DMS53 treated with DMSO at 0.1 percent for 48 hours (cell line): ENCODE data around the gene SLC38A6.

Experiments
- DNase-seq: peaks from one replicate; lab custom pipeline; 2025; ENCODE audit not compliant: unreplicated experiment; lab: John Stamatoyannopoulos, UW

Gene SLC38A6

DNA sequence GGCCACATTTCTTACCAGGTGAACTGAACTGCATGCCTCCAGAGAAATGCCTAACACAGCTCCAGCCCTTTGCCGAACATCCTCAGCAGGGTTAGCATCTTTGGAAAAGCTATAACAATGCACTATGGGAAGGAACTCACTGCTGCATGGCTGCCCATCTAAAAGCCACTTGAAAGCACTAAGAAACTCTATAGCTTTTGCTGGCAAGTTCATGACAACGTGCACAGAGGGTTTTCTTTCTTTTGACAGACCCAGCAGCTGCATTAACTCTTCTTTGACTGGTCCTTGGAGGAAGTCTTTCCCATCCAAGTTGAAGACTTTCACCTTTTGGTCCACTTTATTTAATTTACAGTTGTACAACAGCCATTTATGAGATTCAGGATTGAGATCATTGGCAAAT, 5.5 kb upstream of the SLC38A6 start:
- DNase-seq: no peak

DNA sequence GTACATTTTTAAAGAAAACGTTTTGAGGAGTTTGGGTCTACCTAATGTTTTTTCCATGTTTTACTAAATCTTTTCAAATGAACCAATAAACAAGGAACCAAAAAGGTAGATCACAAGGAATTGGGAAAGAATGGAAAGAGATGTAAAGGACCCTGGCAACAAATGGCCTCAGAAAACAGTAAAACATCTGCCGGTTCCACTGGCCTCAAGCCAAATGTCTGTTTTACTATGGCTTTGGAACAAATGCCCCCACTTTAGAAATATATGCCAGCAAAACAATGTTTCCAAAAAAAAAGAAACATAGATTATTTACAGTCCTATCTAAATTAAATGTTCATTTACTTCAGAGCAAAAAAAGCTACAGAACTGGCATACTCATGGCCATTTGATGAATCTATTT, 3.2 kb upstream of the SLC38A6 start:
- DNase-seq: no peak

DNA sequence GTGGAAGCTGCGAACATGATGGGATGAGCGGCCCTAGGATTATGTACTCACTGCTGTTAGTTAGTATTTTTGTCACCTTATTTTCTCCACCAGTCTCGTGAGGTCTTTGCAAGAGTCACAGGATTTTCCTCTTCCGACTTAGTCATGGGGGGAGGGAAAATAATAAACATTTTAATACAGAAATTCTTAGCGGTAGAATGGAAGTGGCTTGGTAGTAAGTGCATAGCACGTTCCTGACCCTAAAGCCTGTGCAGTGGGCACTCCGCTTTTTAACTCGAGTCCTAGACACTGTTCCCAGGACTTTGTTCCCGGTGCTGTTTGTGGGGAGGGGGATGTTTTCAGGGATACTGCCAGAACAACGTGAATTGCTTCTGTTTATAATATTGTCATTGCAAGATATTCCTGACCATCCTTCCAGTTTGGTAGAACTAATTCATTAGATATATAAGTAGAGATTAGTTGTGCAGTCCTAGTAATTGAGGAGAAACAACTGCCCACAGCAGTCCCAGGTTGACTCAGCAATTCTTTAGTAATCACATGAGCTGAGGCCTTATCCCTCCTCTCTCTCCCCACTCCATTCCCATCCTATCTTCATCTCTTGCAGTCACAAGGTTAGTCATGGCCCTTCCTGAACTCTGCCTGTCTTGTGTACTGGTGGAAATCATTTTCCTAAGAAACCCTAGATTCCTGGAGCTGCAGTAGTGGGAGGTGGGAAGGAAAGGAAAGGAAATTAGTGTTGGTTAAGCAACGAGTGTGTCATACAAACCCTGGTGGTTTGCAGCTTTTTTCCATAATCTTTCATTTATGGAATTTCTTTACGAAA, 799 bp downstream of the SLC38A6 start:
- DNase-seq: no peak

DNA sequence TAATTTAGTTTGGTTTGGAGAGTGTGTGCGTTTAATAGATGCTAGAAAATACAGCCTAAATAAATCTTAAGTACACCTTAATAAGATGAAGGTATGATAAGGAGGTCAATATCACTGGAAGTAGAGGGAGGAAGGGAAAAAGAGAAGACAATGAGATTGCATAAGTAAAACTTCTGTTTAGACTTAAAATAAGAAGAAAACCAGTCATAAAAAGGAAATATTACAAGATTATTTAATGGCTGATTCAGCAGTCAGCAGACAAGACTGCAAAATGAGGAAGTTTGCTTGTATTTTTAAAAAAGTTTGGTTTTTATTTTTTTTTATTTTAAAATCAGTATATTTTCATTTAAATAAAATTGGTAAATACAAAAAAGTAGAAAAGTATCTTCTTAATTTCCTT, 3.2 kb downstream of the SLC38A6 start:
- no peak for DNase-seq

DNA sequence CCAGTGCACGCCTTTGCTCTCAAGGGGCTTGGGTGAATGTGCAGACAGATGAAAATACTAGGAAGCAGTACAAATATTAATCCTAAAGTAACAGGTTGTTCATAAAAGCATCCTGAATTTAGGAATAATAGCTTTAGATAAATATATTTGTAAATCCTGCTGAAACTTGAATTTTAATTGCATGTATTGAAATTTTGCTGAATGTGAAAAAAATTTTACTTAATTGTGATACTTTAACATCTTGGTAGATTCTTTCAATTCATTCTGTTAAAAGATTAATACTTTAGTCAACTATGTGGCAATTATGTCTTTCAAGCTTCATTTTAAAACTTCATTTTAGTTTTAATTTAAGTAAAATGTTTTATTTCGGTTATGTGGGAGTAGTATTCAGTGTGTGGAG, 5.5 kb downstream of the SLC38A6 start:
- no peak for DNase-seq

DNA sequence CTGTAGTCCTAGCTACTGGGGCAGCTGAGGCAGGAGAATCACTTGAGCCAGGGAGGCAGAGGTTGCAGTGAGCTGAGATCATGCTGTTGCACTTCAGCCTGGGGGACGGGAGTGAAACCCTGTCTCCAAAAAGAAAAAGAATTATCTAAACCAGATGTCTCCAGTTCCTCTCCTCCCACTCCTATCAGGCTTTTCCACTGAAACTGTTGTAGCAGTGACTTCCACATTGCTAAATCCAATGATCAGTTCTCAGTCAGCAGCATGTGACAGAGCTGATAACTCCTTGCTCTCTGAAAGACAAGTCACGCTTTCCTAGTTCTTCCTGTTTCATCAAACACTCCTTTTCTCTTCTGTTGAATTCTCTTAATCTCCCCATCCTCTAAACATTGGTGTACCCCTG, 8.6 kb downstream of the SLC38A6 start:
- no peak for DNase-seq

DNA sequence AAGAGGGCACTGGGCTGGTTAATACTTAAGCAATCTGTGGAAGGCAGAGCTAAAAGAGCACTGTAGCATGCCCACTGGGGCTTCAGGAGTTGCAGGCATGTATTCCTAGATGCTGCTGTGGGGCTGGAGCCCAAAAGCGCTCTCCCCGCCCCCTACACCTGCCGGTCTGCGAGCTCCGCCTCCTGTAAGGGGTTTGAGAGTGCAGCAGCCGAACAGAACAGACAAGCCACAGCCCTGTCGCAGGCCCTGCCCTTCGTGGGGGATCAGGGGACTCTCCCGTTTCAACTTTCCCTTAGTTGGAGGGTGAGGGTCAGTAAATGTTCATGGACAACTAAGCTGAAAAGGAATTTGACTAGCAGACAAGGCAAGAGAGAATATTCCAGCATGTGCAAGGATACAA, 17.6 kb downstream of the SLC38A6 start:
- DNase-seq: no peak

DNA sequence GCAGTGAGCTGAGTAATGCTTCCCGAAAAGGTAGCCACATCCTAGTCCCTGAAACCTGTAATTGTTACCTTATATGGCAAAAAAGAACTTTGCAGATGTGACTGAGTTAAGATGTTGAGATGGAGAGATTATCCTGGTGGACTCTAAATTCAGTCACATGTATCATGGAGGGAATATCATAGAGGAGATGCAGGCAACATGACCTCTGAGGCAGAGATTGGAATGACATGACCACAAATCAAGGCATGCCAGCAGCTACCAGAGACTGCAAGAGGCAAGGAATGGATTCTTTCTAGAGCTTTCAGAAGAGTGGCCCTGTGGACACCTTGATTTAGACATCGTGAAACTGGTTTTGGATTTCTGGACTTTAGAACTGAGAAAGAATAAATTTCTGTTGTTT, 18.5 kb downstream of the SLC38A6 start:
- no peak for DNase-seq

DNA sequence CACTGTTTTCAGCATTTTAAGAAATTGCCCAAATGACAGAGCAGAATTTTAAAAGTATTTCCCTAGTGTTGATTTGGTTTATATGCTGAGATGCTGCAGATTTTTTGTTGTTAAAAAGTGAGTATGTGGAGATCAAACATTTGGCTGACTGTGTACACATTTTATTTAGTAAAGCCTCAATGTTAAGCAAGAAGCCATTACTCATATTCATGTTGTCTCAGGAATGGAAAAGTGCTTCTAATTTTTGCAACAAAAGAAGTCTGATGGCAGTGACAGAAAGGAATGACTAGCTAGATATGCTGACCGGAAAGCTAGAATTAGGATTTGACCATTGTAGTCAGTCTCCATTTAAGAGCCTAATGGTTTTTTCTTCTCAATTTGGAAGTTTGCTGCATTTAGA, 22.5 kb downstream of the SLC38A6 start:
- DNase-seq: no peak

DNA sequence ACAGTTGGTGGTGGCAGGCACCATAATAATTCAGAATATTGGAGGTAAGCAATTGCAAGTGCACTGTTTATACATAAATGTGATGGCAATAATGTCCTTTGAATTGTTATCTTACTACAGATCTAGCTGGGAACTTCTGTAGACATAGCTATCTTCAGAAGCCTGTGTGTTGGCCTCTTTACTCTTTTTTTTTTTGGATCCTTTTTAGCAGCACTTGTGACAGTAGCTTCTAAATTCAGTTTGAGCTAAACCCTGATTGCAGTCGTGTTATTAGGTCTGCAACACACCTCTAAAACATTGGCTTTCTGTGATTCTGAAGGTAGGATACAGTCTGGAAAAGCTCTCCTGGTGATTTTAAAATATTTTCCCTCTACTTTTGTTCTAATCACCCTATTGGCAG, 38.5 kb downstream of the SLC38A6 start:
- DNase-seq: no peak

DNA sequence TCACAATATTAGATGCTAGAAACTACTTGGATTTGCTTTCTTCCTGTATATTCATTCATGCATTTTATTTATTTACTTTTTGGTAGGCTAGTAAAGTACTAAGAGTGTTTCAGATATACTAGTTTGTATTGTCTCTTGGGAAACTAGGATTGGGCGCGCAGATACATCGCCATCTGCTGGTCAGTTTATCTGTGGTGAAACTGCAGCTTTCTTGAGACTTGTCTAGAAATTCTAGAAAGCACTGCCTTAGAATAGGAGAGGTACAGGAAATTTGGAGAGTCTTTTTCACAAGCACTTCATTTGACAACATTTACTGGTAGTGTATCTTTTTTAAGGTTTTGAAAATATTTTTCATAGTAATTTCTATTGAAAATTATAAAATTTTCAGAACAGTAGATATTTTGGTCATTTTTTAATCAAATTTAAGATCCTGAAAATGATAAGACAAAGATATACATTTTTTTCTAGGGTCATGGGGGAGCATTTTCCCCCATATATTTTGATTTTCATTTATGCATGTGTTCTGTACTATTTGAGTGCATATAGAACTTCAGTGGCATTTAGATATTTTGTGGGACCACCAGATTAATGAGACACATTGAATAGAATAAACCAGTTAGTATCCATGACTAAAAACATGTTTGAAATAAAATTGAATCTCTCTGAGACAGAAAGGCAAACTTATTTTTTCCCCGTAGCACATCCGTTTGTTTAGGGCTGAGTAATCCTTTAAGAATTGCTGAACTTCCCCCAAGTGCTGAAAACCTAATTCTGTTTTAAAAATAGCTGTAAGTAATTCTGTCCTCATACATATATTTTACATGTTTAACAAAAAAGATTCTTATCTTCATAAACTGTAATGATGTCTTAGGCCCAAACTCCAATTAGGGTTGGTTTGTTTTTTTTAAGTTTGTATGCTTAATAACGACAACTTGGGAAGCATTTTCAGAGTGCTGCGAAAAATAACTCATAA, 44.5 kb downstream of the SLC38A6 start:
- DNase-seq: peak; percentile 40

DNA sequence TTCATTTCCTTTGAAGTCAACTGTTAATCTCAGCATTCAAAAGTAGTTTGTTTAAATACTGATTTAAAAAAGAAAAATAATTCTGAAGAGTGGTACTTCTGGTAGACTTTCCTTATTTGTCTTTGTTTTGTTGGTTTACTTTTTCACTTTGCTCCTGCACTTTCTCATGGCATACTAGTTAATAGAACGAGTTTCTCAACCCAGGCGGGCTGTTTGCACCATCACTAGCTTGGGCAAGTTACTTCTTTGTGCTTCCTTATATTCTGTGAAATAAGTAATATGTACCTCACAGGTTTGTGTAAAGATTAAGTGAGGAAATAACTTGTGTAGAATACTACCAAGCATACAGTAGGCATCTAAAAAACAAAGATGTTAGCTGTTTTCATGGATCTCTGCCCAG, 45.5 kb downstream of the SLC38A6 start:
- DNase-seq: no peak

DNA sequence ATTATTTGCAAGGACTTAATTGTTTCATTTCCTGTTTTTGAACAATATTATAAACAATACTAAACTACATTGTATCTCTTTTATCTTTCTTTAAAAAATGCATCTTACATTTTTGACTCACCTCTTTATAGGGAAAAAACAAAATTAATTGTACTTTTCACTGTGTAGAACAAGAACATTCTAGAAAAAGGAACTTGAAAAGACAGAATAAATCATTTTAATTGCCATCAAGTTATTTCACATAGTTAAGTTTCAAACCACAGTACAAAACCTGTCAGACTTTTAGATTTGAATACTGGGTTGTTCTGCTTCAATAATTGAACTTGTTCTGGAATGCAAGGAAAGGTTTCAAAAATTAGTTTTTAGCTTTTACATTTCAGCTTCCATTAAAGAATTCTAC, 50.0 kb downstream of the SLC38A6 start:
- DNase-seq: no peak

DNA sequence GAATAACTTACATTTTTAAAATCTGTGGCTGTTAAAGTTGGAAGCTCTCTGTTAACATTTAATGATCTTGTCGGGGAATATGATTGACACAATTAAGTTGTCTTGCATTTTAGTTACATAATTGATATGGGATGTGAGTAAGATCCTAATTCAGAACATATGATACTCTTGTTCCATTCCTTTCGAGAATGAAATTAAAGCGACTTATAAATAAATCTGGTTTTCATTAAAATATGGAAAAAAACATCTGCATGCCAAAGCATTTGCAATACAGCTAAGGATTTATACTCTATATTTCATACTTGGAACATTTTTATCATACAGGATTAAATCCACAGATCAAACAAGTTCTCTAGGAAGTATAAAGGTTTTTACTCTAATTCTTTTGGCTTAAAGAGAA, 52.0 kb downstream of the SLC38A6 start:
- no peak for DNase-seq

DNA sequence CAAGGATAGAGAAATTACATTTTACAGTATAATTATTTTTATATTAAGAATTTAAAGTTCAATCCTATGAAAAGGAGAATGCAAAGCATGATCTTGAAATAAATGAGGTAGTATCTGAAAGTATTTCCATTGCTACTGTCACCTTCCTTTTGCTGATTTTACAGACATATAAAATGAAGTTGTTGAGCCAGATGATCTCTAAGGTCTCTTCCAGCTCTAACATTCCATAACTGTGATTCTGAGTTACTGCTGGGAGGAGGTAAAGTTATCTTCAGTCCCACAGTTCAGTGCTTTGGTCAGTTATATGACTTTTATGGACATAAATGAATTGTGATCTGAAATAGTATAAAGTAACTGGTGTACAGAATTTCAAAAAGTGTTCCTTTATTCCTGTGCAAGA, 52.8 kb downstream of the SLC38A6 start:
- DNase-seq: no peak

DNA sequence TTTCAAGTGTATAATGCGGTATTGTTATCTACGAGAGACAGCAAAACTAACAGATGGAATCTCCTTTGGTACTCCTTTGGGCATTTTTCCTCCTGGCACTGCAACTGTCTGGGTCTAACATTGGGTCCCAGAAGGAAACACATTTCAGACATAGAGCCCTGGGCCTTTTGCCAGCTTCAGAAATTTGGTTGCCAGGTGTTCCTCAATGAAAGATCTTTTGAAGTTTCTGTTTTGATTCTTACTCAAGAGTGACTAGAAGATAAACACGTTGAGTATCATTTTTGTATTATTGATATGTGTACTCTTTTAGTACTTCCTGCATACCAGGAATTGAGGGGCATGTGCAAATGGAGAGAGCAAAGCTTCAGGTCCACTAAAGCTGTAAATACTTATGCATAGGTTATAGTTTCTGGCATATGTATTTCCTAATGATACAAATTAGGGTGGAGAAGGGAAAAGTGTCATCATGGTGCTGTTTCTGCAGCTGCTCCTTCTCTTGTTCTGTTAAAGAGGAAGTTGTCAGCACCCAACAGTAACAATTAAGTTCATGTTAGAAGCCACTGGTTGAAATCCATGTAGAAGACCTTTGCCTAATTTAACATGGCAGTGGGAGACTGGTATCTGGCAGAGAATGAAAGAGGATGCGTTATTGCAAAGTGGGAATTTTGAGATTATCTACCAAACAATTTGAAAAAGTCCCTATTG, 53.5 kb downstream of the SLC38A6 start:
- peak; percentile 26 for DNase-seq

DNA sequence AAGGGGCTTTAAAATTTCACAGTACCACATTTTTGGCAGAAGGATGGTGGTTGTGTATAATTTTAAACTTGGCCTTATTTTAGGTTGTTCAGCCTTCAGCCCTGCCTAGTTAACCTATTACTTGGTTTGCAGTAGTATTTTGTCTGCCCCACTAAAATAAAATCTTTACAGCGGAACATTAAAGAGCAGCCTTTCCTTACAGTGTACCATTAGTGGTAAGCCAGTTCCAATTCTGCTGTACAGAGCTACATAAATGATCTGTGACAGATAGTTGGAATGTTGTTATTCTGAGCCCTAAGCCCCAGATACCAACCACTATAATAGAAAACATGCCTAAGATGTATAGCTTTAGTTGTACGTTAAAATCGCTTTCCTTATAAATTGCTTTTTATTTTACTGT, 56.2 kb downstream of the SLC38A6 start:
- DNase-seq: no peak

DNA sequence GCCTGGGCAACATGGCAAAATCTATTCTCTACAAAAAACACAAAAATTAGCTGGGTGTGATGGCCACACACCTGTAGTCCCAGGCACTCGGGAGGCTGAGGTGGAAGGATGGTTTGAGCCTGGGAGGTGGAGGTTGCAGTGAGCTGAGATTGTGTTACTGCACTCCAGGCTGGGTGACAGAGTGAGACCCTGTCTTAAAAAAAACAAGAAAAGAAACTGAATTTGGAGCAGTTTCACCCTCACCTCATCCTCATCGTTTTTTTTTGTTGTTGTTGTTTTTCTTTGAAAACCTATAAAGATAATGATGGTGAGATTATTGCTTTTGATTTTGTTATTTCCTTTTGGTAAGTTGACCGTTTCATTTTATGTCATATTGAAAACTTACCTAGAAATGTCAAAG, 60.7 kb downstream of the SLC38A6 start:
- DNase-seq: no peak

DNA sequence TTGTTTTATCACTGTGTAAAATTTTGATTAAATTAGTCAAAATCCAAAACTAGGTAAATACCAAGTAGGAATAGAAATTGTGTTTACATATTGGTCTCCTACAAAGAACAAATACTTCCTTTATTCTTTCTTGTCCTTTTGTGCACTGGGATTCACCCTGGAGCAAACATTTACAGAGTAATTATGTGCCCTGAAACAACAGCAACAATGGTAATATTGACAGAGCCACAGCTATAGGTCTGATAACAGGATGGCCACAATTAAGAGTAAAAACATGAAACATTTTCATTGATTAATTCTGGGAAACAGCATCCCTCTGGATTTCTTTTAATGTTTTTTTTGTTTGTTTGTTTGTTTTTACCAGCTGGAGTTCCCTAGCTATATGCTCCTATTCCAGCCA, 61.2 kb downstream of the SLC38A6 start:
- DNase-seq: peak; percentile 59

DNA sequence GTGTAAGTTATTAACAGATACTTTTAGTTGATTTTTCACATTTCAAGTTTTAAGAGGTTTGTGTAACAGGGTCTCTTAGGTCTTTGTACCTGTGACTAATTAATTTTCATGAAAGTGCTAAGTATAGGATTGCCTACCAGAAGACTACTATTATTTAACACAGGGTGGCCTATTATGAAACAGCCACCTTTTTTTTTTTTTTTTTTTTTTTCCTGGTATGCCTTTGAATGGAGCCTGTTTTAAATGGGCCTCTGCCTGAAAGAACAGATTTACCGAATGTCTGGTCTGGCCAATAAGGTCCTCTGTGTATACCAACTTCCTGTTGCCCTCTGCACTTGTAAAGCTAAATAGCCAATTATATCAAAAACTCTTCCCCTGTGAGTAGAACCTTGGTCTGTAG, 62.5 kb downstream of the SLC38A6 start:
- no peak for DNase-seq

DNA sequence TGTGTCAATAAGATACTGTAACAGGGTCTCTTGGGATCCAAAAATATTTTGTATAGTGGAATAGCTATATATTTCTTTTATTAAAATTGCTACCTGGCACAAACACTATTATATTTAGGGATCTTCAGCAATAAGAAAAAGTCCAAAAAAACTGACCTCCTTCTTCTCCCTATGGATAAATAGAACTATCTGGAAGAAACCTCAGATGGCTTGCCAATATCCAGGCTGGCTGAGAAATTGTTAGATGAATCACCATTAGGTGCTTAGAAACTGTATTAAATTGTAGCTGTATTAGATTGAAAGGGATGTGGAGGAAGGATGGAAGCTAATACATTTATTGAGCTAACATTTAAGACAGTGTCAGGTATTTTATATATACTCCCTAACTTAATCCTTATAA, 66.0 kb downstream of the SLC38A6 start:
- no peak for DNase-seq

DNA sequence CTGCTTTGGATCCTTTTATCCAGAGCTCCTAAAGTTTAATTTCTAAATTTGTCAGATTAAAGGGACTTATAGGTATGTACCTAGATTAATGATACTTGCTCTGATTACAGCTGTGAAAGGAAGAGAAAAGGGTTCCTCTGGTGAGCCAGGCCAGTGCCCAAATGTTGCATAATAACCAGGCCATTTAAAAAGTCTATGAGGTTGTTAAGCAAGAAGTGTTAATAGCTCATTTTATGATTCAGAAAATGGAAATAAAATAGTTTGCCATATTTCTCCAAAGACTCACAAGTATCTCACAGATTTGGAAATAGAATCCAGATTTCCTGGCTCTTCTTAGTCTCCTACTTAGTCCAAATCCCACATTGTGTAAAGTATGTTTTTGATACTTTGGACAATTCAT, 67.6 kb downstream of the SLC38A6 start:
- DNase-seq: no peak
